Endothelial cell (in vitro differentiated cells): ENCODE data around the gene IL10. TPM values are rescaled to one million over a fixed set of nuclear protein-coding genes. Genes with fewer than 3 reads are reported as not detected.

Experiments
- DNase-seq: peaks from one replicate; pipeline ENCODE4 v3.0.0; 2021; ENCODE audit warnings: low spot score
- H3K27ac Mint-ChIP-seq: one replicate; pipeline ENCODE4 v1.8.0; 2021; ENCODE audit warnings: mixed read lengths, inconsistent platforms; ENCODE audit not compliant: unreplicated experiment
- H3K27me3 Mint-ChIP-seq: one replicate; pipeline ENCODE4 v1.8.0; 2021; ENCODE audit warnings: mild to moderate bottlenecking, moderate library complexity, mixed read lengths, inconsistent platforms; ENCODE audit not compliant: unreplicated experiment
- H3K36me3 Mint-ChIP-seq: one replicate; pipeline ENCODE4 v1.8.0; 2021; ENCODE audit warnings: mild to moderate bottlenecking, low read depth, mixed read lengths, inconsistent platforms; ENCODE audit not compliant: unreplicated experiment
- H3K4me1 Mint-ChIP-seq: one replicate; pipeline ENCODE4 v1.8.0; 2021; ENCODE audit warnings: mild to moderate bottlenecking, mixed read lengths, inconsistent platforms; ENCODE audit not compliant: unreplicated experiment
- H3K4me3 Mint-ChIP-seq: one replicate; pipeline ENCODE4 v1.8.0; 2021; ENCODE audit warnings: mild to moderate bottlenecking, mixed read lengths, inconsistent platforms; ENCODE audit not compliant: unreplicated experiment
- H3K9me3 Mint-ChIP-seq: one replicate; pipeline ENCODE4 v1.8.0; 2021; ENCODE audit warnings: mixed read lengths, inconsistent platforms; ENCODE audit not compliant: unreplicated experiment
- total RNA-seq: library from RNA; stranded (reverse); fragmentation: NEBNext Ultra II Directional; extraction: Animal tissue kit (Norgen Biotek cat#: 25700); gene quantifications from one replicate; pipeline ENCODE4 v1.2.1, GENCODE V29; 2021; ENCODE audit not compliant: unreplicated experiment
- TF ChIP-seq, protein P1 (sequence below): fragments of 200-600 bp; sonication (generic); IDR thresholded peaks from one replicate; pipeline ENCODE4 v1.5.0; 2021; ENCODE audit warnings: antibody characterized with exemption; ENCODE audit not compliant: unreplicated experiment

The IL10 gene
- total RNA-seq, 1 donor from 2014 or later: not detected

DNA sequence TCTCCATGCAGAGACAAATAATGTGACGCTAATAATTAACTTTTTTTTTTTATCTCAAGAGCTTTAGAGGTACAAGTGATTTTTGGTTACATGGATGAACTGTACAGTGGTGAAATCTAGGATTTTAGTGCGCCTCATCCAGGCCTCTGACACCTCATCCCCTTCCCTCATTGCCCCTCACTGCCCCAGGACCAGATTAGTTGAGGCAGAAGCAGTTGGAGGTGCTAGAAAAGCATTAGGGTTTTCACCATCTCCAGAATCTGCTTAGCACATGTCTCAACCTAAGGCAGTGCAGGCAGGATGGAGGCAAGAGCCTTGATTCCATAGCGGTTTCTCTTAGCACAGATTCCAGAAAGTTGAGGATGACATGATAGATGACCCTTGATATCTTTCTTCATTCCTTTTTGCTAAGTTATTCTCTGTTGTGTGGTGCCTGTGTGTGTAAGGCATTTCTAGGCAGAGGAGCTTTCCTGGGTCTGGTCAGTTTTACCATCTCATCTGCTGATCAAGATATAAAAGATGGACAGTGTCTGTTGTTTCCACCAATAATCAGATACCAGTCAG is 16.3 kb upstream of the IL10 start:
- Mint-ChIP-seq H3K27me3 (peaks cover 3% of the 10 kb centered on the region), H3K4me3 (no peak overlapping the region), H3K4me1 (no peaks in the 10 kb centered on the region), H3K36me3 (no peaks in the 10 kb centered on the region), H3K9me3 (no peaks in the 10 kb centered on the region), H3K27ac (no peak overlapping the region)
- no peak for DNase-seq
- TF ChIP-seq, protein P1, sequence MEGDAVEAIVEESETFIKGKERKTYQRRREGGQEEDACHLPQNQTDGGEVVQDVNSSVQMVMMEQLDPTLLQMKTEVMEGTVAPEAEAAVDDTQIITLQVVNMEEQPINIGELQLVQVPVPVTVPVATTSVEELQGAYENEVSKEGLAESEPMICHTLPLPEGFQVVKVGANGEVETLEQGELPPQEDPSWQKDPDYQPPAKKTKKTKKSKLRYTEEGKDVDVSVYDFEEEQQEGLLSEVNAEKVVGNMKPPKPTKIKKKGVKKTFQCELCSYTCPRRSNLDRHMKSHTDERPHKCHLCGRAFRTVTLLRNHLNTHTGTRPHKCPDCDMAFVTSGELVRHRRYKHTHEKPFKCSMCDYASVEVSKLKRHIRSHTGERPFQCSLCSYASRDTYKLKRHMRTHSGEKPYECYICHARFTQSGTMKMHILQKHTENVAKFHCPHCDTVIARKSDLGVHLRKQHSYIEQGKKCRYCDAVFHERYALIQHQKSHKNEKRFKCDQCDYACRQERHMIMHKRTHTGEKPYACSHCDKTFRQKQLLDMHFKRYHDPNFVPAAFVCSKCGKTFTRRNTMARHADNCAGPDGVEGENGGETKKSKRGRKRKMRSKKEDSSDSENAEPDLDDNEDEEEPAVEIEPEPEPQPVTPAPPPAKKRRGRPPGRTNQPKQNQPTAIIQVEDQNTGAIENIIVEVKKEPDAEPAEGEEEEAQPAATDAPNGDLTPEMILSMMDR: no peak

DNA sequence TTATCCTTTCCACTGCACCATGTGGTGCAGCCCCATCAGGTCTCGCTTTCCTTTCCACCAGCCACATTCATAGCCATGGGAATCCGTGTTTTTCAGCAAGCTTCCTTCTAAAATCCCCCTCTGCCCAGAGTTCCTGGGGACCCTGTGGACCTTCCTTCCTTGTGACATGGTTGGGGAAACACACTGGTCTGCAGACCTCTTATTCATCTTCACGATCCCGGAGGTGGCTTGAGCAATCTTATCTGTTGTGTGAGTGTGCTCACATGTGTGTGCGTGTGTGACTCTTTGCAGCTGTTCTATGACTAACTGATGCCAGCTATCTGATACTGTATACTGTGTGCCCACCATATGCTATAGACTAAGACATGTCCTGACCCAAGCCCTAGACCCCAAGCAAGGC is 15.6 kb upstream of the IL10 start:
- DNase-seq: no peak
- Mint-ChIP-seq H3K4me3 (no peak overlapping the region), H3K9me3 (no peaks in the 10 kb centered on the region), H3K27ac (no peak overlapping the region), H3K36me3 (no peaks in the 10 kb centered on the region), H3K27me3 (peaks cover 3% of the 10 kb centered on the region), H3K4me1 (no peaks in the 10 kb centered on the region)
- TF ChIP-seq, protein P1: no peak

DNA sequence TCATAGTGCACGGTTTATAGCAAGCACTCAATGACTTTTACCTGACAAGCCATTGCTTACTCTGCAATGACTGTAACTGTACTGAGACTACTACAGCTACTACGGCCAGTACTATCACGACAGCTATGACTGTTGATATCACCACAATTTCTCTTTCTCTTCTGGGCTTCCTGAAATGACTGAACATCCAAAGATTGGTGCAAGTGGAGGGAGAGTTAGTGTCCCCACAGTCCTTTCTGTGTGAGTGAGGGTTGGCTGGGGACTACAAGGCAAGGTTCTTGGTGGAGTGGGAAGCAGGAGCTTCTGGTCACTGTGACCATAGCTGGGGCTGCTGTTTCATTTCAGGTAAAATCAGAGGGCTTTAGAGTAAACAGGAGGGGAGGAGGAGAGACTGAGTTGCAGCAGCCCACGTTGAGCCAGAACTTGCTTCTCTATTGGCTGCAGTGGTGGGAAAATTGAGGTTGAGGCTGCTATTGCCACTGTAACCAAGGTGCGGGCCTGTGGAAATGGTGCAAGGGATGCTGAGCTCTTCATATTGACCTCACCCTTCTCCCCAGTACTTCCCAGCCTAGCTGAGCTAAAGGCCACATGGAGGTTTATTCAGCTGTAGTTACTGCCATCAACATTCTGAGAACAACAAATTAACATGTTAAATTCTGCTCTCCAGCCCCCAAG is 14.1 kb upstream of the IL10 start:
- TF ChIP-seq, protein P1: no peak
- Mint-ChIP-seq H3K9me3 (no peaks in the 10 kb centered on the region), H3K4me1 (no peaks in the 10 kb centered on the region), H3K36me3 (no peaks in the 10 kb centered on the region), H3K27ac (no peak overlapping the region), H3K27me3 (peaks cover 3% of the 10 kb centered on the region), H3K4me3 (no peak overlapping the region)
- no peak for DNase-seq

DNA sequence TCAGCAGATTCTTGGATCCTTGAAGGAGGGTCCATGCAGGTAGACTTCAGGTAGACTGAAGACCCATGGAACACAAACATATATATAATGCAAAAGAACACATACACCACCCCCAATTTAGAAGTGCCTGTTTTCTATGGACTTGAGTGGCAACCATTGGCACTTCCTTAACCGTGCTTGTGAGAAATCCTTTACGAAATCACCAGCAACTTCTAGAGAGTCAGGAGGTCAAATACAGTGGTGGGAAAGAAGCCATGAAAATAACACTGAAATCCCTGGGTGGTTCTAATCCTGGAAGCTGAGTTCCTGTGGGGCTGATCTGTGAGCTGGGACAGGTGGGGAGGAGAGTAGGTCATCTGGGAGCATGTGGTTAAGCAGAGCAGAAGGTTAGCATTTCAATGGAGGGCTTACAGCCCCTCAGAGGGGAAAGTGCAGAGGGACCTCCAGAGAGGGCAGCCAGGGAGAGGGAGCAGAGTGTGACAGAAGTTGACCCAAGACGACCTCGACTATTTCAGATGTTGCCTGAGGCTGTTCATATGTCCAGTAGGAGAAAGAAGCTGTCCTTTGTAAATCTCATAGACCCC is 13.0 kb upstream of the IL10 start:
- TF ChIP-seq, protein P1: no peak
- DNase-seq: no peak
- H3K4me3 Mint-ChIP-seq: no peak overlapping the region
- H3K4me1 Mint-ChIP-seq: no peaks in the 10 kb centered on the region
- H3K9me3 Mint-ChIP-seq: no peaks in the 10 kb centered on the region
- peaks cover 3% of the 10 kb centered on the region for H3K27me3 Mint-ChIP-seq
- no peak overlapping the region for H3K27ac Mint-ChIP-seq
- H3K36me3 Mint-ChIP-seq: no peaks in the 10 kb centered on the region

DNA sequence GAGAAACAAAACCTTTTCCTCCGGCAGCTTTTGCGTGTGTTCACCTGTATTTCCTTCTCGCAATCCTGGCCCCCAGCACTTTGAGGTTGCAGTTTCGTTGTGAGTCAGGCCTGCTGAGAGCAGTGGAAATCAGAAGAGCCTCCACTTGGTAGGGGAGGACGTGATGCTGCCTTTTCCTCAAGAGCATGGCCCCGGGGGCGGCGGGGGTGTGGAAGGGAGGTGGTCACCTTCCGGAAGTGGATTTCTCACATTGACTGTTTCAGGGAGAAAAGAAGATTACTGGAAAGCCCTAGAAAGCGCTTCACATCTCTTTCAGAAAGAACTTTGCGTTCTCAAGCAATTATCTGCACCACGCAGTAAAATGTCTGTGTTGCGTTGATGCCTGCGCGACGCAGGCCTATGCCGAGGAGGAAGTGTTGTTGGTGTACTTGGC is 12.2 kb upstream of the IL10 start:
- TF ChIP-seq, protein P1: no peak
- Mint-ChIP-seq H3K27ac (no peak overlapping the region), H3K4me1 (no peaks in the 10 kb centered on the region), H3K9me3 (no peaks in the 10 kb centered on the region), H3K4me3 (no peak overlapping the region), H3K27me3 (peaks cover 3% of the 10 kb centered on the region), H3K36me3 (no peaks in the 10 kb centered on the region)
- no peak for DNase-seq
